ENCODE measurements around the gene TRAPPC10. TPM values are rescaled to one million over a fixed set of nuclear protein-coding genes. Genes with fewer than 3 reads are reported as not detected.

TRAPPC10 gene
- total and polyA plus RNA-seq, 2 of the 8 experiments (the other 6 are each of a cell fraction or from before 2014, with no cell fraction given): 18.5 to 29.8 TPM

GRCh38 chr21:44021064-44021463, 9.0 kb downstream of the TRAPPC10 start (continued):
- TF ChIP-seq TCF12 (IDR thresholded peaks at IDR 0.05; ENCODE audit: low read depth, low read length) (no peak), POU5F1 (IDR thresholded peaks at IDR 0.05; ENCODE audit: low read depth, low read length) (no peak), CHD7 (IDR thresholded peaks at IDR 0.05; ENCODE audit: insufficient replicate concordance, low read length) (no peak)
